ENCODE measurements around the gene FLOT1. TPM values are rescaled to one million over a fixed set of nuclear protein-coding genes. Genes with fewer than 3 reads are reported as not detected.
A peak's percentile ranks its signal among the peaks of the same experiment; 100 is the strongest.

Gene FLOT1
- total and polyA plus RNA-seq, 2 of the 13 experiments (the other 11 are each of a cell fraction or from before 2014, with no cell fraction given), result 82.3 to 130 TPM

DNA sequence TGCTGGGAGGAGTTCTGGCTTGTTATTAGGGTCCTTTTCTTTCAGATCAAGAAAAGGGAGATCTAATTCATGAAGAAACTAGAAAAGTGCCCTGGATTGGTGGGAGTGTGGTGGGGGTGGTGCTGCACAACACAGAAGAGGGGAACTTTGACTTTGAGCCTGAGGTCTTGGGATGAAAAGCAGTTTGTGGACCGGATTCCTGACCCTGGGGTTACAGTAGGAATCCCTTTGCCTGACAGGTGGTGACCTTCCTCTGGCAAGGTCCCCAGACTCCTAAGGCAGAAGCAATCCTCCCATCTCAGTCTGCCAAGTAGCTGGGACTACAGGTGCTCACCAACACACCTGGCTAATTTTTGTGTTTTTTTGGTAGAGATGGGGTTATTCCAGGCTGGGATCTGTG is 47.1 kb upstream of the FLOT1 start (continued):
- TF ChIP-seq, protein P1, sequence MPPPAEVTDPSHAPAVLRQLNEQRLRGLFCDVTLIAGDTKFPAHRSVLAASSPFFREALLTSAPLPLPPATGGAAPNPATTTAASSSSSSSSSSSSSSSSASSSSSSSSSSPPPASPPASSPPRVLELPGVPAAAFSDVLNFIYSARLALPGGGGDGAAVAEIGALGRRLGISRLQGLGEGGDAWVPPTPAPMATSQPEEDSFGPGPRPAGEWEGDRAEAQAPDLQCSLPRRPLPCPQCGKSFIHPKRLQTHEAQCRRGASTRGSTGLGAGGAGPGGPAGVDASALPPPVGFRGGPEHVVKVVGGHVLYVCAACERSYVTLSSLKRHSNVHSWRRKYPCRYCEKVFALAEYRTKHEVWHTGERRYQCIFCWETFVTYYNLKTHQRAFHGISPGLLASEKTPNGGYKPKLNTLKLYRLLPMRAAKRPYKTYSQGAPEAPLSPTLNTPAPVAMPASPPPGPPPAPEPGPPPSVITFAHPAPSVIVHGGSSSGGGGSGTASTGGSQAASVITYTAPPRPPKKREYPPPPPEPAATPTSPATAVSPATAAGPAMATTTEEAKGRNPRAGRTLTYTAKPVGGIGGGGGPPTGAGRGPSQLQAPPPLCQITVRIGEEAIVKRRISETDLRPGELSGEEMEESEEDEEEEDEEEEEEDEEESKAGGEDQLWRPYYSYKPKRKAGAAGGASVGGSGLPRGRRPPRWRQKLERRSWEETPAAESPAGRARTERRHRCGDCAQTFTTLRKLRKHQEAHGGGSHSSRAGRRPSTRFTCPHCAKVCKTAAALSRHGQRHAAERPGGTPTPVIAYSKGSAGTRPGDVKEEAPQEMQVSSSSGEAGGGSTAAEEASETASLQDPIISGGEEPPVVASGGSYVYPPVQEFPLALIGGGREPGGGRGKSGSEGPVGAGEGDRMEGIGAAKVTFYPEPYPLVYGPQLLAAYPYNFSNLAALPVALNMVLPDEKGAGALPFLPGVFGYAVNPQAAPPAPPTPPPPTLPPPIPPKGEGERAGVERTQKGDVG (CRISPR knock-in tag; IDR thresholded peaks at IDR 0.05; ENCODE audit: borderline replicate concordance), result no peak
- peak; percentile 81 for TF ChIP-seq MED1 (CRISPR knock-in tag; IDR thresholded peaks at IDR 0.05)
- TF ChIP-seq, protein P2, sequence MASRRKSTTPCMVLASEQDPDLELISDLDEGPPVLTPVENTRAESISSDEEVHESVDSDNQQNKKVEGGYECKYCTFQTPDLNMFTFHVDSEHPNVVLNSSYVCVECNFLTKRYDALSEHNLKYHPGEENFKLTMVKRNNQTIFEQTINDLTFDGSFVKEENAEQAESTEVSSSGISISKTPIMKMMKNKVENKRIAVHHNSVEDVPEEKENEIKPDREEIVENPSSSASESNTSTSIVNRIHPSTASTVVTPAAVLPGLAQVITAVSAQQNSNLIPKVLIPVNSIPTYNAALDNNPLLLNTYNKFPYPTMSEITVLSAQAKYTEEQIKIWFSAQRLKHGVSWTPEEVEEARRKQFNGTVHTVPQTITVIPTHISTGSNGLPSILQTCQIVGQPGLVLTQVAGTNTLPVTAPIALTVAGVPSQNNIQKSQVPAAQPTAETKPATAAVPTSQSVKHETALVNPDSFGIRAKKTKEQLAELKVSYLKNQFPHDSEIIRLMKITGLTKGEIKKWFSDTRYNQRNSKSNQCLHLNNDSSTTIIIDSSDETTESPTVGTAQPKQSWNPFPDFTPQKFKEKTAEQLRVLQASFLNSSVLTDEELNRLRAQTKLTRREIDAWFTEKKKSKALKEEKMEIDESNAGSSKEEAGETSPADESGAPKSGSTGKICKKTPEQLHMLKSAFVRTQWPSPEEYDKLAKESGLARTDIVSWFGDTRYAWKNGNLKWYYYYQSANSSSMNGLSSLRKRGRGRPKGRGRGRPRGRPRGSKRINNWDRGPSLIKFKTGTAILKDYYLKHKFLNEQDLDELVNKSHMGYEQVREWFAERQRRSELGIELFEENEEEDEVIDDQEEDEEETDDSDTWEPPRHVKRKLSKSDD (CRISPR knock-in tag; IDR thresholded peaks at IDR 0.05; ENCODE audit: low read depth), result no peak
- no peak for TF ChIP-seq MAF1 (CRISPR knock-in tag; IDR thresholded peaks at IDR 0.05; ENCODE audit: borderline replicate concordance)
- no peak for TF ChIP-seq RAD21 (CRISPR knock-in tag; IDR thresholded peaks at IDR 0.05)
- TF ChIP-seq CHD4 (IDR thresholded peaks at IDR 0.05; ENCODE audit: borderline replicate concordance, low read length), result 0 out of 2 replicates have a peak, but pooled peaks have one; percentile 13
- TF ChIP-seq ZSCAN9 (CRISPR knock-in tag; IDR thresholded peaks at IDR 0.05; ENCODE audit: borderline replicate concordance), result no peak
- TF ChIP-seq ZNF562 (CRISPR knock-in tag; IDR thresholded peaks at IDR 0.05; ENCODE audit: borderline replicate concordance), result no peak
- peak; percentile 89 for TF ChIP-seq RARA (CRISPR knock-in tag; IDR thresholded peaks at IDR 0.05)
- TF ChIP-seq ESRRA (CRISPR knock-in tag; IDR thresholded peaks at IDR 0.05; ENCODE audit: low read depth), result peak; percentile 95
- no peak for TF ChIP-seq KLF16 (CRISPR knock-in tag; IDR thresholded peaks at IDR 0.05)
- no peak for TF ChIP-seq NFYB (CRISPR knock-in tag; IDR thresholded peaks at IDR 0.05)
- TF ChIP-seq, protein P3, sequence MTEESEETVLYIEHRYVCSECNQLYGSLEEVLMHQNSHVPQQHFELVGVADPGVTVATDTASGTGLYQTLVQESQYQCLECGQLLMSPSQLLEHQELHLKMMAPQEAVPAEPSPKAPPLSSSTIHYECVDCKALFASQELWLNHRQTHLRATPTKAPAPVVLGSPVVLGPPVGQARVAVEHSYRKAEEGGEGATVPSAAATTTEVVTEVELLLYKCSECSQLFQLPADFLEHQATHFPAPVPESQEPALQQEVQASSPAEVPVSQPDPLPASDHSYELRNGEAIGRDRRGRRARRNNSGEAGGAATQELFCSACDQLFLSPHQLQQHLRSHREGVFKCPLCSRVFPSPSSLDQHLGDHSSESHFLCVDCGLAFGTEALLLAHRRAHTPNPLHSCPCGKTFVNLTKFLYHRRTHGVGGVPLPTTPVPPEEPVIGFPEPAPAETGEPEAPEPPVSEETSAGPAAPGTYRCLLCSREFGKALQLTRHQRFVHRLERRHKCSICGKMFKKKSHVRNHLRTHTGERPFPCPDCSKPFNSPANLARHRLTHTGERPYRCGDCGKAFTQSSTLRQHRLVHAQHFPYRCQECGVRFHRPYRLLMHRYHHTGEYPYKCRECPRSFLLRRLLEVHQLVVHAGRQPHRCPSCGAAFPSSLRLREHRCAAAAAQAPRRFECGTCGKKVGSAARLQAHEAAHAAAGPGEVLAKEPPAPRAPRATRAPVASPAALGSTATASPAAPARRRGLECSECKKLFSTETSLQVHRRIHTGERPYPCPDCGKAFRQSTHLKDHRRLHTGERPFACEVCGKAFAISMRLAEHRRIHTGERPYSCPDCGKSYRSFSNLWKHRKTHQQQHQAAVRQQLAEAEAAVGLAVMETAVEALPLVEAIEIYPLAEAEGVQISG (CRISPR knock-in tag; IDR thresholded peaks at IDR 0.05), result peak; percentile 20; the same call in 1 of the 2 replicates
- TF ChIP-seq MEIS2 (CRISPR knock-in tag; IDR thresholded peaks at IDR 0.05), result peak; percentile 79
- TF ChIP-seq, protein P4, sequence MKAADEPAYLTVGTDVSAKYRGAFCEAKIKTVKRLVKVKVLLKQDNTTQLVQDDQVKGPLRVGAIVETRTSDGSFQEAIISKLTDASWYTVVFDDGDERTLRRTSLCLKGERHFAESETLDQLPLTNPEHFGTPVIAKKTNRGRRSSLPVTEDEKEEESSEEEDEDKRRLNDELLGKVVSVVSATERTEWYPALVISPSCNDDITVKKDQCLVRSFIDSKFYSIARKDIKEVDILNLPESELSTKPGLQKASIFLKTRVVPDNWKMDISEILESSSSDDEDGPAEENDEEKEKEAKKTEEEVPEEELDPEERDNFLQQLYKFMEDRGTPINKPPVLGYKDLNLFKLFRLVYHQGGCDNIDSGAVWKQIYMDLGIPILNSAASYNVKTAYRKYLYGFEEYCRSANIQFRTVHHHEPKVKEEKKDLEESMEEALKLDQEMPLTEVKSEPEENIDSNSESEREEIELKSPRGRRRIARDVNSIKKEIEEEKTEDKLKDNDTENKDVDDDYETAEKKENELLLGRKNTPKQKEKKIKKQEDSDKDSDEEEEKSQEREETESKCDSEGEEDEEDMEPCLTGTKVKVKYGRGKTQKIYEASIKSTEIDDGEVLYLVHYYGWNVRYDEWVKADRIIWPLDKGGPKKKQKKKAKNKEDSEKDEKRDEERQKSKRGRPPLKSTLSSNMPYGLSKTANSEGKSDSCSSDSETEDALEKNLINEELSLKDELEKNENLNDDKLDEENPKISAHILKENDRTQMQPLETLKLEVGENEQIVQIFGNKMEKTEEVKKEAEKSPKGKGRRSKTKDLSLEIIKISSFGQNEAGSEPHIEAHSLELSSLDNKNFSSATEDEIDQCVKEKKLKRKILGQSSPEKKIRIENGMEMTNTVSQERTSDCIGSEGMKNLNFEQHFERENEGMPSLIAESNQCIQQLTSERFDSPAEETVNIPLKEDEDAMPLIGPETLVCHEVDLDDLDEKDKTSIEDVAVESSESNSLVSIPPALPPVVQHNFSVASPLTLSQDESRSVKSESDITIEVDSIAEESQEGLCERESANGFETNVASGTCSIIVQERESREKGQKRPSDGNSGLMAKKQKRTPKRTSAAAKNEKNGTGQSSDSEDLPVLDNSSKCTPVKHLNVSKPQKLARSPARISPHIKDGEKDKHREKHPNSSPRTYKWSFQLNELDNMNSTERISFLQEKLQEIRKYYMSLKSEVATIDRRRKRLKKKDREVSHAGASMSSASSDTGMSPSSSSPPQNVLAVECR (CRISPR knock-in tag; IDR thresholded peaks at IDR 0.05; ENCODE audit: borderline replicate concordance), result peak; percentile 32; the same call in 1 of the 2 replicates
- TF ChIP-seq ZMYM2 (CRISPR knock-in tag; IDR thresholded peaks at IDR 0.05), result no peak
- TF ChIP-seq SRSF4 (IDR thresholded peaks at IDR 0.05; ENCODE audit: low read depth, low read length, poor library complexity, severe bottlenecking), result no peak
